ENCODE results near the gene CLDN5. TPM values are rescaled to one million over a fixed set of nuclear protein-coding genes. Genes with fewer than 3 reads are reported as not detected.

Gene CLDN5
- total and polyA plus RNA-seq, 2 donors from 2014 or later, result 47.8 to 48.4 TPM

- Histone ChIP-seq H3K27ac (ENCODE audit: low read depth in 2 of 2, low read length in 2 of 2) (no peak overlapping the region), H3K4me1 (ENCODE audit: control insufficient read depth in 2 of 3, insufficient read depth in 2 of 3, low read depth in 1 of 3, low read length in 3 of 3) (no peaks in the 10 kb centered on the region), H3K27me3 (ENCODE audit: control insufficient read depth, insufficient read depth, low read length) (no peaks in the 10 kb centered on the region), H3K4me3 (ENCODE audit: low read length in 3 of 3) (no peak overlapping the region), H3K36me3 (ENCODE audit: control insufficient read depth in 2 of 3, insufficient read depth in 3 of 3, low read length in 3 of 3) (no peaks in the 10 kb centered on the region), H3K9ac (ENCODE audit: low read length in 3 of 3) (no peak overlapping the region), H3K9me3 (ENCODE audit: control insufficient read depth in 2 of 3, insufficient read depth in 1 of 3, low read length in 3 of 3) (no peaks in the 10 kb centered on the region)
- no peak for FAIRE-seq
- intact Hi-C loops (cut with DNase I), result no loop called here
- DNase-seq, result no peak
- no peak for TF ChIP-seq CTCF (IDR thresholded peaks at IDR 0.05; ENCODE audit: borderline replicate concordance, extremely low read depth, insufficient read depth)
These were observed 22.2 kb downstream of the CLDN5 start for GRCh38 chr22:19501897-19502447.

GRCh38 chr22:19499880-19500242, 24.3 kb downstream of the CLDN5 start:
- TF ChIP-seq CTCF (IDR thresholded peaks at IDR 0.05; ENCODE audit: borderline replicate concordance, extremely low read depth, insufficient read depth), result no peak
- H3K27me3 ChIP-seq (ENCODE audit: control insufficient read depth, insufficient read depth, low read length), result no peaks in the 10 kb centered on the region
- H3K4me3 ChIP-seq (ENCODE audit: low read length in 3 of 3), result no peak overlapping the region
- no peaks in the 10 kb centered on the region for H3K36me3 ChIP-seq (ENCODE audit: control insufficient read depth in 2 of 3, insufficient read depth in 3 of 3, low read length in 3 of 3)
- H3K9ac ChIP-seq (ENCODE audit: low read length in 3 of 3), result no peak overlapping the region
- no peaks in the 10 kb centered on the region for H3K4me1 ChIP-seq (ENCODE audit: control insufficient read depth in 2 of 3, insufficient read depth in 2 of 3, low read depth in 1 of 3, low read length in 3 of 3)
- no peak overlapping the region for H3K27ac ChIP-seq (ENCODE audit: low read depth in 2 of 2, low read length in 2 of 2)
- FAIRE-seq, result no peak
- no peak for DNase-seq
- H3K9me3 ChIP-seq (ENCODE audit: control insufficient read depth in 2 of 3, insufficient read depth in 1 of 3, low read length in 3 of 3), result no peaks in the 10 kb centered on the region
- intact Hi-C loops (cut with DNase I), result loop anchor here (10.0 kb wide), 1 partner anchor 125 kb away; no protein-coding TSS in a partner anchor

GRCh38 chr22:19499236-19499879, 24.9 kb downstream of the CLDN5 start:
- Histone ChIP-seq H3K36me3 (ENCODE audit: control insufficient read depth in 2 of 3, insufficient read depth in 3 of 3, low read length in 3 of 3) (no peaks in the 10 kb centered on the region), H3K27me3 (ENCODE audit: control insufficient read depth, insufficient read depth, low read length) (no peaks in the 10 kb centered on the region), H3K4me1 (ENCODE audit: control insufficient read depth in 2 of 3, insufficient read depth in 2 of 3, low read depth in 1 of 3, low read length in 3 of 3) (no peaks in the 10 kb centered on the region), H3K9ac (ENCODE audit: low read length in 3 of 3) (no peak overlapping the region), H3K27ac (ENCODE audit: low read depth in 2 of 2, low read length in 2 of 2) (no peak overlapping the region), H3K4me3 (ENCODE audit: low read length in 3 of 3) (no peak overlapping the region), H3K9me3 (ENCODE audit: control insufficient read depth in 2 of 3, insufficient read depth in 1 of 3, low read length in 3 of 3) (no peaks in the 10 kb centered on the region)
- intact Hi-C loops (cut with DNase I), result loop anchor here (10.0 kb wide), 1 partner anchor 125 kb away; no protein-coding TSS in a partner anchor
- DNase-seq, result no peak
- TF ChIP-seq CTCF (IDR thresholded peaks at IDR 0.05; ENCODE audit: borderline replicate concordance, extremely low read depth, insufficient read depth), result no peak
- no peak for FAIRE-seq

All from kidney (tissue), 14 donors.